Activated naive CD4-positive, alpha-beta T cell treated with anti-CD3 and anti-CD28 coated beads, Interleukin-2, amount 50 U/mL, for 24 hours (primary cell): ENCODE measurements around the gene TAS2R4.
"Not testable (repeated sequence)": the region's sequence is repeated elsewhere in the genome, so short reads cannot be mapped to it uniquely, and the experiment has no call there.

Experiments used
- H3K27ac Mint-ChIP-seq: one replicate; pipeline ENCODE4 v1.8.0; 2021; ENCODE audit warnings: mild to moderate bottlenecking, mixed read lengths
- H3K27me3 Mint-ChIP-seq: one replicate; pipeline ENCODE4 v1.8.0; 2021; ENCODE audit warnings: mixed read lengths
- H3K36me3 Mint-ChIP-seq: one replicate; pipeline ENCODE4 v1.8.0; 2021; ENCODE audit warnings: mixed read lengths
- H3K4me1 Mint-ChIP-seq: one replicate; pipeline ENCODE4 v1.8.0; 2021; ENCODE audit warnings: mixed read lengths
- H3K4me3 Mint-ChIP-seq: one replicate; pipeline ENCODE4 v1.8.0; 2021; ENCODE audit warnings: mild to moderate bottlenecking, mixed read lengths
- H3K9me3 Mint-ChIP-seq: one replicate; pipeline ENCODE4 v1.8.0; 2021; ENCODE audit warnings: mixed read lengths

Gene TAS2R4

GRCh38 chr7:141785706-141786552 is 9.5 kb downstream of the TAS2R4 start:
- Mint-ChIP-seq H3K4me1 (peaks cover 3% of the 10 kb centered on the region), H3K9me3 (no peaks in the 10 kb centered on the region), H3K4me3 (no peak overlapping the region), H3K27me3 (no peaks in the 10 kb centered on the region), H3K27ac (no peak overlapping the region), H3K36me3 (peaks cover under 1% of the 10 kb centered on the region)

DNA sequence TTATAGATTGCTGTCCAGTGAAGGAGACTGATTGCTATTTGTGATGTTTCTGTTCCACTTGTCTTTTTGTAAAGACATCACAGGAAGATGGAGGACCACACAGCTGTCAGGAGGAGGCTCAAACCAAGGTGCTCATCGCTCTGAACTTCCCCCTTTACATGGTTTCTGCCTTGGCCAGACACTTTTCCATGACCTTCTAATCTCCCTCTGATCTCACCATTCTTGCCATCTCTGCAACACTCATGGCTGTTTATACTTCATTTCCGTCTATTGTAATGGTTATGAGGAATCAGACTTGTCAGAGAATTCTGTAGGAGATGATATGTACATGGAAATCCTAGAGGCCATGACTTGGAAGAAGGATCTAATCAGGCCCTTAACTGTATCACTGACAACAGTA is 11.8 kb downstream of the TAS2R4 start:
- Mint-ChIP-seq H3K9me3 (no peaks in the 10 kb centered on the region), H3K4me1 (peaks cover 3% of the 10 kb centered on the region), H3K36me3 (peaks cover 6% of the 10 kb centered on the region), H3K4me3 (no peak overlapping the region), H3K27ac (no peak overlapping the region), H3K27me3 (no peaks in the 10 kb centered on the region)

GRCh38 chr7:141789917-141790316 is 13.4 kb downstream of the TAS2R4 start, which contains the start of gene TAS2R5:
TAS2R5 (plus strand) TSS chr7:141790217; CDS start chr7:141790362, 145 bp downstream.
- peaks cover 8% of the 10 kb centered on the region for H3K36me3 Mint-ChIP-seq
- H3K4me3 Mint-ChIP-seq: no peak within 1 kb of the TSS
- H3K27me3 Mint-ChIP-seq: no peaks in the 10 kb centered on the region
- peaks cover 3% of the 10 kb centered on the region for H3K4me1 Mint-ChIP-seq
- H3K9me3 Mint-ChIP-seq: no peaks in the 10 kb centered on the region
- no peak within 1 kb of the TSS for H3K27ac Mint-ChIP-seq

DNA sequence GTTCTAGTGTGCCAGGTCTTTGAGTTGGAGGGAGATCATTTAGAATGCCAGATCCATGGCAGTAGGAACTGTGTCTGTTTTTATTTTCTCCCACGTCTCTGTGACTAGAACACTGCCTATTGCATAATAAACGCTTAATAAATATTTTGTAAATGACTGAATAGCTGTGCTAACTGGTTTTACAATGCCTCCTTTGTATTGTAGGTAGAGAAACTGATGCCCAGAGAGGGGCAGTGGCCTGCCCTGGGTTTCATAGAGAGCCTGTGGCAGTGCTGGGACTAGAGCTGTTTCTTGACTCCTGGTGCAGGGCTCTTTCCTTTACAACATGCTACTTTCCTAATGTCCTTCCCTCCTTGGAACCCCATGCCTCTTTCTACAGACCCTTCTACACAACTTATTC is 16.1 kb downstream of the TAS2R4 start:
- H3K4me1 Mint-ChIP-seq: no peaks in the 10 kb centered on the region
- peaks cover 14% of the 10 kb centered on the region for H3K36me3 Mint-ChIP-seq
- H3K27ac Mint-ChIP-seq: no peak overlapping the region
- no peaks in the 10 kb centered on the region for H3K9me3 Mint-ChIP-seq
- no peaks in the 10 kb centered on the region for H3K27me3 Mint-ChIP-seq
- no peak overlapping the region for H3K4me3 Mint-ChIP-seq

GRCh38 chr7:141820067-141820466 is 43.6 kb downstream of the TAS2R4 start:
- Mint-ChIP-seq H3K36me3 (peaks cover 43% of the 10 kb centered on the region), H3K27ac (no peak overlapping the region), H3K9me3 (peaks cover 42% of the 10 kb centered on the region), H3K27me3 (no peaks in the 10 kb centered on the region), H3K4me3 (no peak overlapping the region), H3K4me1 (no peaks in the 10 kb centered on the region)

- H3K4me1 Mint-ChIP-seq, H3K27me3 Mint-ChIP-seq, H3K4me3 Mint-ChIP-seq, H3K27ac Mint-ChIP-seq: not testable (repeated sequence)
- Mint-ChIP-seq H3K36me3 (peaks cover 47% of the 10 kb centered on the region), H3K9me3 (peaks cover 42% of the 10 kb centered on the region)
Observed at GRCh38 chr7:141822432-141822831, 46.0 kb downstream of the TAS2R4 start.
